ENCODE results near the gene ADGRL3. TPM values are rescaled to one million over a fixed set of nuclear protein-coding genes. Genes with fewer than 3 reads are reported as not detected.

Gene ADGRL3
- total RNA-seq, 1 donor from 2014 or later: 18.7 TPM

- Mint-ChIP-seq H3K9me3 (ENCODE audit: unreplicated experiment) (no peaks in the 10 kb centered on the region), H3K4me1 (ENCODE audit: unreplicated experiment) (peaks cover 7% of the 10 kb centered on the region), H3K36me3 (ENCODE audit: unreplicated experiment) (no peaks in the 10 kb centered on the region), H3K4me3 (ENCODE audit: unreplicated experiment) (no peak overlapping the region), H3K27me3 (ENCODE audit: unreplicated experiment) (no peaks in the 10 kb centered on the region), H3K27ac (ENCODE audit: unreplicated experiment) (no peak overlapping the region)
- TF ChIP-seq CTCF (IDR thresholded peaks at IDR 0.05): no peak
- DNase-seq (ENCODE audit: extremely low spot score, unreplicated experiment): no peak
These were observed 708.9 kb downstream of the ADGRL3 start for GRCh38 chr4:61909031-61909430.

DNA sequence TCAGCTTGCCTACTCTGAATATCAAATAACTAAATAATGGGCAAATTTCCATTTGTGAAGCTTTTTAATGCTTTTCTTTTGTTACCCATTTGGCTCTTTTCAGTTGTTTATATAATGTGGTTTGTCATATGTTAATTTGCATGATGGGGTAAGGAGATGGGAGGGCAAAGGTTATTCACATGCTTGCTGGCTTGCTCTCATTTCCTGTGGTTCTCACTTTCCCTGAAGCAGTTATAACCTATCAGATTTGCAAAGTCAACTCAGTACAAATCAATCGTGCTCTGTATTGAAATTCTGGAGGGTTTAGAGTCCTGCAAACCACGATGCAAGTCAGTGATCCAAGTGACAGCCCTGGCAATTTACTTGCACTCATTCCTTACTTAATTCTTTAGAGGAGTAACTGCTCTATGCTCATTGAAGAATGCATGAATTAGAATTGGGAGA is 711.2 kb downstream of the ADGRL3 start:
- TF ChIP-seq CTCF (IDR thresholded peaks at IDR 0.05): no peak
- Mint-ChIP-seq H3K36me3 (ENCODE audit: unreplicated experiment) (no peaks in the 10 kb centered on the region), H3K4me1 (ENCODE audit: unreplicated experiment) (peaks cover 7% of the 10 kb centered on the region), H3K9me3 (ENCODE audit: unreplicated experiment) (no peaks in the 10 kb centered on the region), H3K27me3 (ENCODE audit: unreplicated experiment) (no peaks in the 10 kb centered on the region), H3K4me3 (ENCODE audit: unreplicated experiment) (no peak overlapping the region), H3K27ac (ENCODE audit: unreplicated experiment) (no peak overlapping the region)
- no peak for DNase-seq (ENCODE audit: extremely low spot score, unreplicated experiment)

- H3K27me3 Mint-ChIP-seq (ENCODE audit: unreplicated experiment): no peaks in the 10 kb centered on the region
- no peak for DNase-seq (ENCODE audit: extremely low spot score, unreplicated experiment)
- no peak overlapping the region for H3K4me3 Mint-ChIP-seq (ENCODE audit: unreplicated experiment)
- no peaks in the 10 kb centered on the region for H3K36me3 Mint-ChIP-seq (ENCODE audit: unreplicated experiment)
- no peak overlapping the region for H3K27ac Mint-ChIP-seq (ENCODE audit: unreplicated experiment)
- TF ChIP-seq CTCF (IDR thresholded peaks at IDR 0.05): no peak
- H3K4me1 Mint-ChIP-seq (ENCODE audit: unreplicated experiment): peaks cover 7% of the 10 kb centered on the region
- no peaks in the 10 kb centered on the region for H3K9me3 Mint-ChIP-seq (ENCODE audit: unreplicated experiment)
These were observed 713.5 kb downstream of the ADGRL3 start for GRCh38 chr4:61913619-61914018.

GRCh38 chr4:61915501-61915900 is 715.4 kb downstream of the ADGRL3 start:
- Mint-ChIP-seq H3K27ac (ENCODE audit: unreplicated experiment) (no peak overlapping the region), H3K4me1 (ENCODE audit: unreplicated experiment) (peaks cover 7% of the 10 kb centered on the region), H3K4me3 (ENCODE audit: unreplicated experiment) (no peak overlapping the region), H3K36me3 (ENCODE audit: unreplicated experiment) (no peaks in the 10 kb centered on the region), H3K9me3 (ENCODE audit: unreplicated experiment) (no peaks in the 10 kb centered on the region), H3K27me3 (ENCODE audit: unreplicated experiment) (no peaks in the 10 kb centered on the region)
- no peak for TF ChIP-seq CTCF (IDR thresholded peaks at IDR 0.05)
- no peak for DNase-seq (ENCODE audit: extremely low spot score, unreplicated experiment)

DNA sequence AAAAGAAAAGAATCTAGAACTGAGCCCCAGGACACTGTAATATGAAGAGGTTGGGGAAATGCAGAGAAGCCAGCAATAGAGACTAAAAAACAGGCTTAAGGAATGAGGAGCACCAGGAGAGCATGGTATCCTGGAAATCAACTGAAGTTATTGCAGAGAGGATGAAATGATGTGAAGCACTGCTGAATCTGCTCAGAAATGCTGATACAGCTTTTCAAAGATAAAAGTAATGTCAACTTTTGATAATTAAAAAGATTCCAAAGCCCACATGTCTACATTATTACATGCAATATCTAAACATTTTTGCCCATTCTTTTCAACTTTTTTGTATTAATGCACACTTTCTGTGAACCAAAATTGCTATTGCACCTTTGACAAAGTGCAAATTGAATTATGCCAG is 718.4 kb downstream of the ADGRL3 start:
- no peak for TF ChIP-seq CTCF (IDR thresholded peaks at IDR 0.05)
- DNase-seq (ENCODE audit: extremely low spot score, unreplicated experiment): no peak
- no peaks in the 10 kb centered on the region for H3K27me3 Mint-ChIP-seq (ENCODE audit: unreplicated experiment)
- H3K4me3 Mint-ChIP-seq (ENCODE audit: unreplicated experiment): no peak overlapping the region
- no peak overlapping the region for H3K27ac Mint-ChIP-seq (ENCODE audit: unreplicated experiment)
- H3K36me3 Mint-ChIP-seq (ENCODE audit: unreplicated experiment): no peaks in the 10 kb centered on the region
- no peaks in the 10 kb centered on the region for H3K9me3 Mint-ChIP-seq (ENCODE audit: unreplicated experiment)
- no peaks in the 10 kb centered on the region for H3K4me1 Mint-ChIP-seq (ENCODE audit: unreplicated experiment)

Data from osteocyte (in vitro differentiated cells).